Measurements from ENCODE around the gene LIPF. TPM values are rescaled to one million over a fixed set of nuclear protein-coding genes. Genes with fewer than 3 reads are reported as not detected.

Gene LIPF, protein sequence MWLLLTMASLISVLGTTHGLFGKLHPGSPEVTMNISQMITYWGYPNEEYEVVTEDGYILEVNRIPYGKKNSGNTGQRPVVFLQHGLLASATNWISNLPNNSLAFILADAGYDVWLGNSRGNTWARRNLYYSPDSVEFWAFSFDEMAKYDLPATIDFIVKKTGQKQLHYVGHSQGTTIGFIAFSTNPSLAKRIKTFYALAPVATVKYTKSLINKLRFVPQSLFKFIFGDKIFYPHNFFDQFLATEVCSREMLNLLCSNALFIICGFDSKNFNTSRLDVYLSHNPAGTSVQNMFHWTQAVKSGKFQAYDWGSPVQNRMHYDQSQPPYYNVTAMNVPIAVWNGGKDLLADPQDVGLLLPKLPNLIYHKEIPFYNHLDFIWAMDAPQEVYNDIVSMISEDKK
- total RNA-seq = not detected

DNA sequence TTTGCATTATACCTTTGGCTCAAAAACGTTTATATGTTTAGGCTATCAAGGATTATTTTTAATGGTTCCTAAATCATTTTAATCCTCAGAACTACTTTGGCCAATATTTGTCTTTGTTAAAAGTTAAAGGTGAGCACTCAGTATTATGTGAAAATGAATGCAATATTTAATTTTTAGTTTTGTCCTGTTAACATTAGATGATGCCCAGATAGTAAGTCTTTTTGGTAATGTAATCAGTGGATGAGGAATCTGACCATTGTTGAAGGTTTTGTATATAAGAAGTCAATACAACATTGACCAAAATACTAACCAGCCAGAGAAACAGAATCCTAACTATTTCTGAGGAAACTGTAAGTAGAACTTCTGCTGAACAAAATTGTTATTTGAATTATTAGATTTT lies at the start of gene LIPF:
LIPF (plus strand) TSS at position 301 of the 400 bp plus-strand sequence. CDS start 2,856 bp downstream, outside the sequence.
- H3K27me3 Mint-ChIP-seq = peaks cover 9% of the 10 kb centered on the region
- H3K27ac Mint-ChIP-seq = no peak within 1 kb of the TSS
- H3K36me3 Mint-ChIP-seq (ENCODE audit: low read depth) = no peaks in the 10 kb centered on the region
- no peak for DNase-seq
- POLR2A ChIA-PET = no interaction called here
- CTCF ChIA-PET = no interaction called here
- H3K4me3 Mint-ChIP-seq = no peak within 1 kb of the TSS
- H3K9me3 Mint-ChIP-seq = no peaks in the 10 kb centered on the region
- no peaks in the 10 kb centered on the region for H3K4me1 Mint-ChIP-seq

DNA sequence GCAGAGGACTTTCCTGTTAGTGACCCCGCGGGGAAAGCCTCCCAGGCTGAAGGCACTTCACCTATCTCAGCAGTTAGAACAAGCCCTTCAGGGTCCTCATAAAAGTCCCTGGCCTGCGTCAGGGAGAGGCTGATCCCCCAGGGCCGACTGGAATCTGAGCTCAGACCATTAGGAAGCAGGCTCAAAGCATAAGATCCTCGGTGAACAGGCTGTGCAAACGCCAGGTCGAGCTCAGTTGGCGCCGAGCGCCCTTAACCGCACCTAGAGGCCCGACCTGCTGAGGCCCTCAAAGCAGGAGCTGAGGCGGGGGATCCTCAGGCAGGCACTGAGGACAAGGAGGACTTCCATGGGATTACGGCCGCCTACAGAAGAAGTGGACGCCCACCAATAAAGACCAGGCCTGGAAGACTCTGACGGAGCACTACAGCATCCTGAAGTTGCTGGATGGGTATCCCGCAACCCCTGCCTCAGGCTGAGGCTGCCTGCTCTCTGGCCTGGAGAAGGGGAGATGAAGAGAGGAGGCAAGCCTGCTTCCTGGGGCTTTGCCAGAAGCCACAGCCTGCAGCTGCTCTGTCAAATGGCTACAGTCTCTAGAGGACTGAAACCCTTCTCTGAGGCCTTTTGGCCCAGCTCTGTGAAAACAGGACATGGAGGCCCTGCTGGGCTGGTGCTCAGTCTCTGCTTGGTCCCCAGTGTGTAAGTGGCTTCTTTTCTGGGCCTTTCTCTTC lies 47.8 kb upstream of the LIPF start:
- DNase-seq = no peak
- H3K27me3 Mint-ChIP-seq = peaks cover 3% of the 10 kb centered on the region
- no peaks in the 10 kb centered on the region for H3K9me3 Mint-ChIP-seq
- POLR2A ChIA-PET = no interaction called here
- H3K4me1 Mint-ChIP-seq = no peaks in the 10 kb centered on the region
- no peaks in the 10 kb centered on the region for H3K36me3 Mint-ChIP-seq (ENCODE audit: low read depth)
- H3K27ac Mint-ChIP-seq = no peak overlapping the region
- CTCF ChIA-PET = no interaction called here
- H3K4me3 Mint-ChIP-seq = no peak overlapping the region

DNA sequence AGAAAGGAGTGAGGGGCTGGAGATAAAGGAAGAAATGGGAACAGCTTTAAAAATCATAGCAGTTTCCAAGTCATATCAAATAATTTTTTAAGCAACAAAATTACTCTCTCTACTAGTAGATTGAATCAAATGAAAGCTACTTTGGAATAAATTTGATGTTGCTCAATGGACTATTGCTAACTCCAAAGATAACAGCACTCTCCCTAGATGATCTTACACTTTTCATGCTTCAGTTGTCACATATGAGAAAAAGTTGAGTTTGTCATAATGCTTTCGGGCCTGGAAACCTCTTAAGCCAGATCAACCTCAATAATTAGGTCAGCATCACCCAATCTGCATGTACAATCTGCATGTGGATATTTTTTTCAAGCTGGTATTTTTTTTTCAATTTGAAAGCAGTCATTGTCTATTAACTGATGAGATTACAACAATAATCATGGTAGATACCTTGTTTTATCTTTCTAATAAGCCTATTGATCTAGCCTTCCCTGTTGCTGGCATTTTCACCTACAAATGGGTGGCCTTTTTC lies 46.4 kb upstream of the LIPF start:
- Mint-ChIP-seq H3K9me3 (no peaks in the 10 kb centered on the region), H3K4me1 (no peaks in the 10 kb centered on the region), H3K27me3 (peaks cover 3% of the 10 kb centered on the region), H3K4me3 (no peak overlapping the region), H3K27ac (no peak overlapping the region), H3K36me3 (ENCODE audit: low read depth) (no peaks in the 10 kb centered on the region)
- no peak for DNase-seq
- POLR2A ChIA-PET = no interaction called here
- CTCF ChIA-PET = interaction anchor here (0.5 kb wide), 1 partner anchor 181 kb away, joined by 3 read pairs; no protein-coding TSS in a partner anchor

DNA sequence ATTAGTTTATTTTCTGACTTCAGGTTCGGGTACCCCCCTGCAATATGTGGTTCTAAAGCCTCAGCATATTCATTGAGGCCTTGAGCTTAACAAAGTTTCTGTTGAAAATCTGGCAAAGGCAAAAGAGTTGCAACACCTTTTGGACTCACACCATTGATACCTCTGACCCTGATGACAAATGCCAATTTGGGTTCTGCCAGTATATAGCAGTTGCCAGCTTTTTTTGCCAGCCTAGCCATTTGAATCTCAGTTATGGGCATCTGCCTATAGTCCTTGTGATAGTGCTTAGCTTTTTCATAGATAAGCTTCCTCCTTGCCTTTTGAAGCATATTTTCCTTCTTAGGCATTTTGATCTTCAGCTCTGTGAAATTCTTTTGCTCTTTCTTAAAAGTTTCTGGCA lies 45.7 kb upstream of the LIPF start:
- ChIA-PET POLR2A (no interaction called here), CTCF (no interaction called here)
- no peaks in the 10 kb centered on the region for H3K4me1 Mint-ChIP-seq
- no peaks in the 10 kb centered on the region for H3K9me3 Mint-ChIP-seq
- peaks cover 3% of the 10 kb centered on the region for H3K27me3 Mint-ChIP-seq
- H3K36me3 Mint-ChIP-seq (ENCODE audit: low read depth) = no peaks in the 10 kb centered on the region
- H3K4me3 Mint-ChIP-seq = no peak overlapping the region
- H3K27ac Mint-ChIP-seq = no peak overlapping the region
- no peak for DNase-seq

DNA sequence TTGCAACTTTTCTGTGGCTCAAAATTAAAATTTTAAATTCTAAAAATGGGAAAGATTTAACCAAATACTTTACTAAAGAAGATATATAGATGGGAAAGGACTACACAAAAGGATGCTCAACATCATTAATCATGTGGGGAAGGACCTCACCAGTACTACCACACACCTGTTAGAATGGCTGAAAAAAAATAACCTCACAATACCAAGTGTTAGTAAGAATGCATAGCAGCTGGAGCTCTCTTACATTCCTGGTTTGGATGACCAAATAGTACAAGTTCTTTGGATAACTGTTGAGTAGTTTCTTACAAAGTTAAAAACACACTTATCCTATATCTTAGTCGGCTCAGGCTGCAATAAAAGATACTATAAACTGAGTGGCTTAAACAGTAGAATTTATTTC lies 43.8 kb upstream of the LIPF start:
- Mint-ChIP-seq H3K27me3 (peaks cover 3% of the 10 kb centered on the region), H3K4me3 (no peak overlapping the region), H3K27ac (no peak overlapping the region), H3K36me3 (ENCODE audit: low read depth) (no peaks in the 10 kb centered on the region), H3K9me3 (no peaks in the 10 kb centered on the region), H3K4me1 (no peaks in the 10 kb centered on the region)
- DNase-seq = no peak
- POLR2A ChIA-PET = no interaction called here
- CTCF ChIA-PET = no interaction called here

DNA sequence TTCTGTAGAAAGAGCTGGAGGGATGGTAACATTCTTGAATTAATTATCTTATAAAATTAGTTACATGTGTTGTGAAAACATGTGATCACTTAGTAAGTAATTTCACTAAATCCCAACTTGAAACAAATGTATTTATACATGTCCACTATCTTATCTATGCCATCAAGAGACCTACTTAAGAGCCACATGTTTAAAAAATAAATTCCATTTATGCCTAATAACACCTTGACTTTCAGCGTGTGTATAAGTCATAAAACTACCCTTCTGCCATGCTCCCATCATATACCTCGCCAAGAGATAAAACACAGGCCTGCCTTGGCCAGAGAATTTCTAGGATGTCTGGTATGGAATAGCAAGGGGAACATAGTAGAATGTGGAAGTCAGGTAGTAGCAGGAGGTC lies 40.4 kb upstream of the LIPF start:
- POLR2A ChIA-PET = no interaction called here
- CTCF ChIA-PET = no interaction called here
- Mint-ChIP-seq H3K4me3 (no peak overlapping the region), H3K27me3 (peaks cover 15% of the 10 kb centered on the region), H3K36me3 (ENCODE audit: low read depth) (no peaks in the 10 kb centered on the region), H3K9me3 (peaks cover 2% of the 10 kb centered on the region), H3K4me1 (no peaks in the 10 kb centered on the region), H3K27ac (no peak overlapping the region)
- DNase-seq = no peak

DNA sequence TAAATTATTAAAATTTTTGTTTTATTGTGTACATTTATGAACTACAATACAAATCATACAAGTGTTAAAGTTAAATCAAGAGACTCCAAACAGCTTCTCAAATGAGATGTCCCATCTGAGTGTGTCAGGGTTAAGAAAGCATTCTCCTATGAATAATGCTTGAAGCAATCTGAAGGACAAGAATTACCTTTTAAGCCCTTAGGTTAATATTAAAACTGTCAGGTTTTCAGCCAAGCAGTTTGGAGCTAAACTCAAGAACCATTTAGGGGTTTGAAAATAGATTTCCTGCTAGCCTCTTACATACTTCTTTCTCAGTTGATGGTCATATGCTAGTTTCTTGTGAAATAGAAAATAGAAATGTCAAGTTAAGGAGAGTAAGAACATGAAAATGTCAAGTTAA lies 39.4 kb upstream of the LIPF start:
- Mint-ChIP-seq H3K27me3 (peaks cover 15% of the 10 kb centered on the region), H3K27ac (no peak overlapping the region), H3K9me3 (peaks cover 2% of the 10 kb centered on the region), H3K4me1 (no peaks in the 10 kb centered on the region), H3K36me3 (ENCODE audit: low read depth) (no peaks in the 10 kb centered on the region), H3K4me3 (no peak overlapping the region)
- no peak for DNase-seq
- CTCF ChIA-PET = no interaction called here
- POLR2A ChIA-PET = no interaction called here

DNA sequence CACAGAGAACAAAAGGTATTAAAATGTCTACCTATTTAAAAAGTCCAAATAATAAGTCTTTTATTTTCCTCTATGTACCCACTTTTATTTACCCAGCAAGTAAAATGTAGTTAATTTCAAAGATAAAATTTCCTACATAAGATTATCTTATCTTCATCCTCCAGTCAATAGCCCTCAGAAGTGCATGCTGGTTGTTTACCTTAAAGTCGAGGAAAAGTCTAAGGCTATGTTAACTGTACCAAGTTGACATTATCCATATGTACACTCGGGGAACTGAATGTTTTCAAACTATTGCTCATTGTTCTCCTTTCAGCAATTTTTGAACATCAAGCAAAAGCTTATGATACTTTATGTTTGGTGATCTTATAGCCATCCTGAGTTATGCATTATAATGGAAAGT lies 24.1 kb upstream of the LIPF start:
- H3K27me3 Mint-ChIP-seq = peaks cover 25% of the 10 kb centered on the region
- H3K36me3 Mint-ChIP-seq (ENCODE audit: low read depth) = no peaks in the 10 kb centered on the region
- H3K4me1 Mint-ChIP-seq = no peaks in the 10 kb centered on the region
- no peaks in the 10 kb centered on the region for H3K9me3 Mint-ChIP-seq
- ChIA-PET CTCF (interaction anchor here (0.6 kb wide), 1 partner anchor 677 kb away, joined by 5 read pairs; no protein-coding TSS in a partner anchor), POLR2A (no interaction called here)
- H3K4me3 Mint-ChIP-seq = no peak overlapping the region
- DNase-seq = no peak
- H3K27ac Mint-ChIP-seq = no peak overlapping the region

DNA sequence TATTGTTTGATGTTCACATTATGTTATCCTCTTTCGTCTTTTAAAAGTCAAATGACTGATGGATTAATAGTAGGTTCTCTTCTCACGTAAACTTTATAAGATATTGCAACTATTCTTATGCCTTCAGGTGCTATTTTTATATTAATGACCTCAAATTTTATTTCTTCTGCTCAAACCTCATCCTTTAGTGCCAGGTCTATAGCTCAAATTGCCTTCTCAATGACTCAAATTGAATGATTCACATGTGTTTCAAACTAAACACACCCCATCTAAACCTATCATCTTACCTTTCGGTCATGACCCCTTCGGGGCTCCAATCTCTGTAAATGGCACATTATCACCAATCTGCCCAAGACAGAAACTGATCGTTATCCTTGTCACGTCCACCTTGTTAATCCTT lies 22.0 kb upstream of the LIPF start:
- Mint-ChIP-seq H3K27me3 (peaks cover 16% of the 10 kb centered on the region), H3K9me3 (no peaks in the 10 kb centered on the region), H3K4me1 (no peaks in the 10 kb centered on the region), H3K4me3 (no peak overlapping the region), H3K36me3 (ENCODE audit: low read depth) (no peaks in the 10 kb centered on the region), H3K27ac (no peak overlapping the region)
- POLR2A ChIA-PET = no interaction called here
- CTCF ChIA-PET = no interaction called here
- DNase-seq = no peak

DNA sequence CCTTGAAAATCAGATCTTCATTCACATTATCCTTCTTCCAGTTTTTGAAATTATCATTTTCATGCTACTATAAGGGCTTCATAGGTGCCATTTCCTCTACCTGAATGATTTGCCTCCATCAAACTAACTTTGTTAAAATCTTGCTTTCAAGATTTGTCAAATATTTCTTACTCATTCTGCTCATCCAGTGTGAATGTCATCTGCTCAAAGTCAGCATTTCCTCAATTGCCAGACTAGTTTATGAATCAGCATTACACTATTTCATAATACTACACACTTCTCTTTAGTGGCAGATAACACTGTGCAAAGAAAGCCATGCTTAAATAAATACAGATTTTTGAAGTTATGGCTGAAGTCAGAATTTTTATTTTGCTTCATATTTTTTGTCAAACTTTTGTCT lies 21.3 kb upstream of the LIPF start:
- Mint-ChIP-seq H3K4me3 (no peak overlapping the region), H3K36me3 (ENCODE audit: low read depth) (no peaks in the 10 kb centered on the region), H3K9me3 (no peaks in the 10 kb centered on the region), H3K27ac (no peak overlapping the region), H3K27me3 (peaks cover 16% of the 10 kb centered on the region), H3K4me1 (no peaks in the 10 kb centered on the region)
- ChIA-PET CTCF (no interaction called here), POLR2A (no interaction called here)
- DNase-seq = no peak

DNA sequence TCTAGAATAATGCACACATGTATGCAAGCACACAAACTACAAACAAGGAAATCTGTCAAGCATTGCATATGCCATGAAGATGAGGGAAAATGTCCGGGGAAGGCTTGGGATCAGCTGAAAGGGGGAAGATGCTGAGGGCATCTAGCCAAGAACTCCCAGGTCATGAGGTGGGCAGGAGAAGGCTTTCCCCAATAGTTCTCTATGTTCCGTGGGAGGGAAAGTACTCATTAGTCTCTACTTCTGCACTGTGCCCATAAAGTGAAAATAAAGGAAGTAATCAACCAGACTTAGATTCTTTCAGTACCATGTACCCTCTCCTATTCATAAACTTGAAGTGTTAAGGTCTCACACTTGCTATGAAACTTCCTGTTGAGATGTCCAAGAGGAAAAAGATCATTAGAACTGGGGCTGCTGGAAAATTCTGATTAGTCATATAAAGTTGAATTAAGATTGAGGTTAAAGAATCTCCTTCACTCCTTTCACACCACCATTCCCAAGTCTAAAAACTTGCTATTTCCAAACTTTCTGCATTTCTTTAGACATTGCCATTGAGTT lies 17.1 kb upstream of the LIPF start:
- no peaks in the 10 kb centered on the region for H3K9me3 Mint-ChIP-seq
- CTCF ChIA-PET = no interaction called here

DNA sequence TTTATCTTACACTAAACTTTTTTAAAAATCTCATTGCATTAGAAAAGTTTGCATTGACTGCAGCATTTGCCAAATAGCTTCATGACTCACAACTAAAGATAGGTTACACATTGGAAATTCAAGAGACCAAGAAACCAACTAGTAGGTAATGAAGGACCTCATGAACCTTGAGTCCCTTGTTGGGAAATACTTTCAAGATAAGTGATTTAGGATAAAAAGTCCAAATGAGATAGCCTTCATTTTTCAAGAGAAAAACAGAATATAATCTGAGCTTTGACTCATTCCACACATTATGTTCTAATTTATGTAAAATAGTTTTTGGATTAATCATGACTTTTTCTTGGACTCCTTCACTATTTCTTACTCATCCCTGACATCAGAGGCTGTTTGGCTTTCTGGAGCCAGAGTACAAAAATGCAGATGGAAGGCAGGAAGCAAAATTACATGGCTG lies 13.1 kb upstream of the LIPF start:
- Mint-ChIP-seq H3K27me3 (peaks cover 24% of the 10 kb centered on the region), H3K4me3 (no peak overlapping the region), H3K36me3 (ENCODE audit: low read depth) (no peaks in the 10 kb centered on the region), H3K27ac (no peak overlapping the region), H3K4me1 (no peaks in the 10 kb centered on the region), H3K9me3 (no peaks in the 10 kb centered on the region)
- no peak for DNase-seq
- POLR2A ChIA-PET = no interaction called here
- CTCF ChIA-PET = interaction anchor here (1.8 kb wide), 1 partner anchor 9 kb away, joined by 6 read pairs; no protein-coding TSS in a partner anchor

More for the DNA sequence above, 17.1 kb upstream of the LIPF start:
- POLR2A ChIA-PET = no interaction called here
- no peak for DNase-seq
- Mint-ChIP-seq H3K27me3 (peaks cover 19% of the 10 kb centered on the region), H3K36me3 (ENCODE audit: low read depth) (no peaks in the 10 kb centered on the region), H3K27ac (no peak overlapping the region), H3K4me1 (no peaks in the 10 kb centered on the region), H3K4me3 (no peak overlapping the region)

DNA sequence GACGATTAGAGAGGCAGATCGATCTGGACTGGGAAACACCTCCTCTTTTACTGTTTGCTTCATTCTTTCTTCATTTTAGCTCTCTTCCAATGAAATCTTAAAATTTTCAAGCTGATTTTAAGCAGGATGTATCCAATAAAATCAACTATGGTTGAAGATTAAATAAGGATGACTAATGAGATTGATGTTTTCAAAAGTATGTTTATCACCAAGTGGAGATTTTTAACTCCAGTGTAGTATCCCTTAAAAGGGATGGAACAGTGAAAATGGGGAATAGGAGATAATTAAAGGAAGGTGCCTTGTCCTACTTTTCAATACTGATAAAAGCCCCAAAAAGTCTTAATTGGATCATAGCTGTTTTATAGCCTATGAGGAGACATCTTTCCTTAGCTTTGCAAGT lies 11.6 kb upstream of the LIPF start:
- ChIA-PET CTCF (no interaction called here), POLR2A (no interaction called here)
- no peaks in the 10 kb centered on the region for H3K4me1 Mint-ChIP-seq
- no peak overlapping the region for H3K27ac Mint-ChIP-seq
- no peaks in the 10 kb centered on the region for H3K9me3 Mint-ChIP-seq
- no peaks in the 10 kb centered on the region for H3K36me3 Mint-ChIP-seq (ENCODE audit: low read depth)
- H3K4me3 Mint-ChIP-seq = no peak overlapping the region
- DNase-seq = no peak
- peaks cover 20% of the 10 kb centered on the region for H3K27me3 Mint-ChIP-seq
